Measurements from ENCODE around the gene ESYT1. TPM values are rescaled to one million over a fixed set of nuclear protein-coding genes. Genes with fewer than 3 reads are reported as not detected.
"Not testable (repeated sequence)": the region's sequence is repeated elsewhere in the genome, so short reads cannot be mapped to it uniquely, and the experiment has no call there.

The ESYT1 gene
- polyA plus RNA-seq, 1 donor from 2014 or later, result 156 TPM

GRCh38 chr12:56117082-56117706 lies 10.9 kb upstream of the ESYT1 start:
- Mint-ChIP-seq H3K27ac (peak overlapping the region; percentile 88 to 99 (median 96)), H3K4me3 (peak overlapping the region; percentile 85 to 99 (median 96)), H3K4me1 (peaks cover 18 to 24% (median 23%) of the 10 kb centered on the region in 3 donors), H3K36me3 (peaks cover 11% of the 10 kb centered on the region)
- not testable (repeated sequence) for H3K9me3 Mint-ChIP-seq, H3K27me3 Mint-ChIP-seq

- Mint-ChIP-seq H3K9me3 (no peaks in the 10 kb centered on the region), H3K4me3 (peak within 1 kb of the TSS; percentile 85 to 99 (median 96)), H3K27ac (peak within 1 kb of the TSS; percentile 88 to 99 (median 96)), H3K36me3 (peaks cover 10% of the 10 kb centered on the region), H3K4me1 (peaks cover 18 to 24% (median 23%) of the 10 kb centered on the region in 3 donors), H3K27me3 (no peaks in the 10 kb centered on the region)
Observed at GRCh38 chr12:56117778-56118687, 10.0 kb upstream of the ESYT1 start, which contains the start of gene ZC3H10. Gene ZC3H10, plus strand, starts transcription at chr12:56118266. Its CDS starts 2,297 bp downstream, at chr12:56120563.

- Mint-ChIP-seq H3K36me3 (peaks cover 8% of the 10 kb centered on the region), H3K27ac (peak overlapping the region; percentile 88 to 99 (median 96)), H3K9me3 (no peaks in the 10 kb centered on the region), H3K4me1 (peaks cover 18 to 24% (median 23%) of the 10 kb centered on the region in 3 donors), H3K4me3 (peak overlapping the region; percentile 85 to 99 (median 96)), H3K27me3 (no peaks in the 10 kb centered on the region)
Observed at GRCh38 chr12:56118688-56119357, 9.2 kb upstream of the ESYT1 start.

DNA sequence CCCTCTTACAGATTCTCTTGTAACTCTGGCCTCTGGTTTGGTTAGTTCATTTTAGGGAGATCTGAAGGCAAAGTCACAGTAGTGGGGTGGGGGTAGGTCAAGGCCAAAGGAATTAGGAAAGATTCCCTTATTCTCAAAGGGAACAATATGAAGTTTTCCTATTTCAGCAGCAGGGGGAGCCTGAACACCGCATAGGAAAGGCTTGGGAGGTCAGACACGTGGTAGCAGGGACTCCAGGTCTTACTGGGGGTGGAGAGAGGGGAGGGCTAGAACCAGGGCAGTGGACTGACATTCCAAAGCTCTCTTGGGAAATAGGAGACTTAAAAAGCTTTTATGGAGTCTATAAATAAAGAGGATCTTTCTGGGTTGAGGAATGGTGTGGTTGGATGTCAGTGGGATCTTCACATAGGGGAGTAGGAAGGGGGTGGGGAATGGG lies 8.7 kb upstream of the ESYT1 start:
- Mint-ChIP-seq H3K27ac (peak overlapping the region; percentile 65 to 99 (median 88)), H3K27me3 (no peaks in the 10 kb centered on the region), H3K9me3 (no peaks in the 10 kb centered on the region), H3K4me3 (peak overlapping the region; percentile 85 to 99 (median 96)), H3K4me1 (peaks cover 18 to 26% (median 23%) of the 10 kb centered on the region in 3 donors), H3K36me3 (peaks cover 8% of the 10 kb centered on the region)

DNA sequence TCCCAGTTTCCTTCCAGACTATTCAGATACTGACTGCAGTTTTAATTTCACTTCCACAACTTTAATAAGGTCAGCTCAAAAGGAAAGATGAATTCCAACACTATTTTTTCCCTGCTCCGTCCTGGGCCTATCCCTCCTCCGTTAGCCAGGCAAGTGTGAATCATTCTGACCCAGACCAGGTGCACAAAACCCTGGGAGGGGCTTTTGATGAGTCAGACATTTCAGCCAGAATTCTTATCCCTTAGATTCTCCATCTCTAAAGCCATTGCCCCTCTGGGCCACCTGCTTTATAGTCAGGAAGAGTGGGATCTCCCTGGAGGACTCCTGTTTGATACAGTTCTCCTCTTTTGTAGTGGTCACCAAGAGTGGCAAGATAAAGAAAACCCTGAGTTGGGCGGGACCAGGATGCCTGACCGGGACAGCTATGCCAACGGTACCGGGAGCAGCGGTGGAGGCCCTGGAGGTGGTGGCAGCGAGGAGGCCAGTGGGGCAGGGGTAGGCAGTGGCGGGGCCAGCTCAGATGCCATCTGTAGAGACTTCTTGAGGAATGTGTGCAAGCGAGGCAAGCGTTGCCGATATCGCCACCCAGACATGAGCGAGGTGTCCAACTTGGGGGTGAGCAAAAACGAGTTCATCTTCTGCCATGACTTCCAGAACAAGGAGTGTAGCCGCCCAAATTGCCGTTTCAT lies 7.8 kb upstream of the ESYT1 start:
- Mint-ChIP-seq H3K4me3 (no peak overlapping the region), H3K36me3 (peaks cover 8% of the 10 kb centered on the region), H3K4me1 (peaks cover 18 to 27% (median 22%) of the 10 kb centered on the region in 3 donors), H3K27ac (no peak overlapping the region), H3K9me3 (no peaks in the 10 kb centered on the region), H3K27me3 (no peaks in the 10 kb centered on the region)

GRCh38 chr12:56121204-56121870 lies 6.7 kb upstream of the ESYT1 start:
- Mint-ChIP-seq H3K27ac (no peak overlapping the region), H3K27me3 (no peaks in the 10 kb centered on the region), H3K4me1 (peaks cover 22 to 28% (median 24%) of the 10 kb centered on the region in 3 donors), H3K4me3 (no peak overlapping the region), H3K9me3 (no peaks in the 10 kb centered on the region), H3K36me3 (peaks cover 8% of the 10 kb centered on the region)

DNA sequence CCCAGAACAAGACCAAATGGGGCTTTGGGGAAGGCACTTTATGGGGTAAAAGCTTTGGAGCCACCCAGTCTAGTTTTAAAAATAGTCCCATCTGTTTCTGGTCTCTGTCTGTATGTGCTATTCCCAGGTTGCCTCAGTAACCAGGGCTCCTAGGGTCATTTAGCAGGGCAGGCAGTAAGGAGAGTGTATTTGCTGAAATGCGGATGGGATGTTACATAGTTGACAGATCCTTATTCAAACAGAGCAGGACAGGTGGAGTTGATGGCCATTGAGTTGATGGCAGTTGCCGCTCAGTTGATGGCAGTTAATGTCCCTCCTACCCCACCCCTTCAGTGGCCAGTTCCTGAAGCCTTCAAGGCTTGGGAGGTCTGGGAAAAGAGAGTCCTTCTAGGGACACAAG lies 5.4 kb upstream of the ESYT1 start:
- Mint-ChIP-seq H3K4me3 (peak overlapping the region in 1 of 4 donors; percentile 3), H3K9me3 (no peaks in the 10 kb centered on the region), H3K36me3 (peaks cover 4% of the 10 kb centered on the region), H3K27me3 (peaks cover under 1% of the 10 kb centered on the region), H3K4me1 (peaks cover 27 to 39% (median 31%) of the 10 kb centered on the region in 3 donors), H3K27ac (no peak overlapping the region)

GRCh38 chr12:56124133-56124532 lies 3.9 kb upstream of the ESYT1 start:
- peak overlapping the region in 1 of 4 donors; percentile 8 for H3K4me3 Mint-ChIP-seq

GRCh38 chr12:56126732-56127239 lies 1.3 kb upstream of the ESYT1 start:
- H3K36me3 Mint-ChIP-seq, result peaks cover 8% of the 10 kb centered on the region
- H3K9me3 Mint-ChIP-seq, result no peaks in the 10 kb centered on the region
- peaks cover 31 to 38% (median 33%) of the 10 kb centered on the region in 3 donors for H3K4me1 Mint-ChIP-seq
- H3K27ac Mint-ChIP-seq, result peak overlapping the region; percentile 92 to 98 (median 95)
- H3K4me3 Mint-ChIP-seq, result peak overlapping the region; percentile 74 to 99 (median 96)
- H3K27me3 Mint-ChIP-seq, result peaks cover 2% of the 10 kb centered on the region

More at GRCh38 chr12:56124133-56124532, 3.9 kb upstream of the ESYT1 start:
- Mint-ChIP-seq H3K4me1 (peaks cover 22 to 29% (median 25%) of the 10 kb centered on the region in 3 donors), H3K9me3 (no peaks in the 10 kb centered on the region), H3K36me3 (peaks cover 2% of the 10 kb centered on the region), H3K27ac (peak overlapping the region in 2 of 3 donors; percentile 55 to 62), H3K27me3 (peaks cover 2% of the 10 kb centered on the region)

- H3K4me1 Mint-ChIP-seq, result peaks cover 32 to 39% (median 33%) of the 10 kb centered on the region in 3 donors
- peaks cover 9% of the 10 kb centered on the region for H3K36me3 Mint-ChIP-seq
- peaks cover 2% of the 10 kb centered on the region for H3K27me3 Mint-ChIP-seq
- H3K4me3 Mint-ChIP-seq, result peak overlapping the region; percentile 93 to 99 (median 98)
- peak overlapping the region; percentile 92 to 98 (median 95) for H3K27ac Mint-ChIP-seq
- H3K9me3 Mint-ChIP-seq, result no peaks in the 10 kb centered on the region
Observed at GRCh38 chr12:56127485-56127887, 581 bp upstream of the ESYT1 start.

GRCh38 chr12:56128670-56129205 lies 671 bp downstream of the ESYT1 start:
- Mint-ChIP-seq H3K27me3 (peaks cover 2% of the 10 kb centered on the region), H3K9me3 (no peaks in the 10 kb centered on the region), H3K4me1 (peaks cover 32 to 39% (median 33%) of the 10 kb centered on the region in 3 donors), H3K27ac (peak overlapping the region; percentile 92 to 98 (median 95)), H3K4me3 (peak overlapping the region; percentile 93 to 99 (median 98)), H3K36me3 (peaks cover 9% of the 10 kb centered on the region)

DNA sequence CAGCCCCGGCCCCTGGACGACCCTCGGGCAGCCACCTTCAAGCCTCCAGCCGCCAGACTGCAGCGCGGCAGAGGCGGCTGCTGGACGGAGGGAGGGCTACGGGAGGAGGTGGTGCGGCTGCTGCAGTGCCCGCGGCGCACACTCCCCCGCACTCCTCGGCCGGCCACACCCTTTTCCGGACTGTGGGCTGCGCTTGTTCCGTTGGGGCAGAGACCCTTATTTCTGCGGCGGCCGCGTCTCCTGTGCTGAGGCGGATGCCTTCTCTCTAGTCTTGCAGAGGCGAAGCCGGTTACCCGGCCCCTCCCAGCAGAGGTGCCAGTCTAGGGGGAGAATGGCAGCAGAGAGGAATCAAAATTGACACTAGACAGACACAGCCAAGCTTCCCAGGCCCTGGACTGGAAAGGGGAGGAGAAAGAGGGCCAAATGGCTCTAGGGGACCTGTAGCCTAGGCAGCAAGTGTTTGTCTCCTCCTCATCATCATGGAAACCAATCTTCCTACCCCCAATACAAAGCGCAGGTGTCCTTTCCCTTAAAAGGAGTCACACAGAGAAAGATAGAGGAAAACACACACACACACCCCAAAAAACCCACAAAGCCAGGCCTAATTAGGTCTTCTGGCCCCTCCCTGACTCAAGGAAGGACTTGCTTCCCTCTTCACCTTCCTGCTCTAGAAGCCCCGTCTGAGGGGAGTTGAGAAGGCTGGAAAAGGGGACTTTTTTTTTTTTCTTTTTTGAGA lies 1.3 kb downstream of the ESYT1 start:
- Mint-ChIP-seq H3K36me3 (peaks cover 9% of the 10 kb centered on the region), H3K27me3 (peaks cover 2% of the 10 kb centered on the region), H3K27ac (peak overlapping the region; percentile 92 to 98 (median 95))

More for the DNA sequence above, 1.3 kb downstream of the ESYT1 start:
- Mint-ChIP-seq H3K9me3 (no peaks in the 10 kb centered on the region), H3K4me3 (peak overlapping the region; percentile 93 to 99 (median 98)), H3K4me1 (peaks cover 32 to 38% (median 33%) of the 10 kb centered on the region in 3 donors)
